Liver (tissue), 9 donors: ENCODE data around the gene MESD. TPM values are rescaled to one million over a fixed set of nuclear protein-coding genes. Genes with fewer than 3 reads are reported as not detected.

ENCODE experiments used
- DNase-seq: peaks from one replicate; pipeline ENCODE4 v3.0.0-alpha.2; 2017; ENCODE audit warnings: low spot score
- H3K27ac ChIP-seq, 2 donors: one replicate each; pipeline ENCODE4 v1.7.0; 2013; ENCODE audit warnings: inconsistent platforms in 2 of 2, low read length in 2 of 2, control low read depth in 1 of 2, low read depth in 1 of 2, mild to moderate bottlenecking in 1 of 2
- H3K27me3 ChIP-seq, 4 donors: one replicate each; pipeline versions ENCODE4 v1.6.1 to v1.7.0; 2013; ENCODE audit warnings: low read length in 3 of 4, inconsistent platforms in 1 of 4, mild to moderate bottlenecking in 1 of 4, moderate library complexity in 1 of 4; ENCODE audit not compliant: control insufficient read depth in 4 of 4, insufficient read depth in 4 of 4
- H3K36me3 ChIP-seq, 4 donors: one replicate each; pipeline versions ENCODE4 v1.6.1 to v1.7.0; 2013; ENCODE audit warnings: low read length in 3 of 4, mild to moderate bottlenecking in 3 of 4, low read depth in 1 of 4, moderate library complexity in 1 of 4; ENCODE audit not compliant: control insufficient read depth in 4 of 4, insufficient read depth in 3 of 4
- H3K4me1 ChIP-seq, 4 donors: one replicate each; pipeline versions ENCODE4 v1.6.1 to v1.7.0; 2013; ENCODE audit warnings: low read length in 3 of 4, mild to moderate bottlenecking in 3 of 4, moderate library complexity in 1 of 4; ENCODE audit not compliant: control insufficient read depth in 4 of 4, insufficient read depth in 4 of 4
- H3K4me3 ChIP-seq, 3 donors: one replicate each; pipeline versions ENCODE4 v1.6.1 to v1.7.0; 2013; ENCODE audit warnings: low read length in 3 of 3, control low read depth in 1 of 3, low read depth in 1 of 3, mild to moderate bottlenecking in 1 of 3
- H3K9ac ChIP-seq, 2 donors: one replicate each; pipeline ENCODE4 v1.7.0; 2013; ENCODE audit warnings: low read length in 2 of 2, mild to moderate bottlenecking in 2 of 2, moderate library complexity in 2 of 2, control low read depth in 1 of 2, low read depth in 1 of 2
- H3K9me3 ChIP-seq, 4 donors: one replicate each; pipeline versions ENCODE4 v1.6.1 to v1.7.0; 2013; ENCODE audit warnings: low read length in 3 of 4; ENCODE audit not compliant: control insufficient read depth in 4 of 4
- ATF3 ChIP-seq: IDR thresholded peaks from 2 replicates; pipeline ENCODE4 v1.6.1; 2016; ENCODE audit warnings: antibody characterized with exemption
- EGR1 ChIP-seq, 2 donors: IDR thresholded peaks; 2 replicates each; pipeline ENCODE4 v1.6.1; 2016 to 2018; ENCODE audit warnings: antibody characterized with exemption in 2 of 2, low read depth in 2 of 2
- FOXA1 ChIP-seq: IDR thresholded peaks from 2 replicates; pipeline ENCODE4 v1.6.1; 2016; ENCODE audit warnings: antibody characterized with exemption
- GABPA ChIP-seq, 2 donors: IDR thresholded peaks in 1 of 2; conservative IDR thresholded peaks in 1 of 2; 2 replicates each; pipeline ENCODE4 v1.6.1; 2016; ENCODE audit warnings: antibody characterized with exemption in 2 of 2, mild to moderate bottlenecking in 1 of 2, moderate library complexity in 1 of 2
- HNF4G ChIP-seq: IDR thresholded peaks from 2 replicates; pipeline ENCODE4 v1.6.1; 2016; ENCODE audit warnings: antibody characterized with exemption
- JUND ChIP-seq, 2 donors: IDR thresholded peaks; 2 replicates each; pipeline ENCODE4 v1.6.1; 2016; ENCODE audit warnings: antibody characterized with exemption in 2 of 2
- NR2F2 ChIP-seq: IDR thresholded peaks from 2 replicates; pipeline ENCODE4 v1.6.1; 2016; ENCODE audit warnings: antibody characterized with exemption
- RAD21 ChIP-seq, 2 donors: IDR thresholded peaks; 2 replicates each; pipeline ENCODE4 v1.6.1; 2016; ENCODE audit warnings: antibody characterized with exemption in 2 of 2, mild to moderate bottlenecking in 2 of 2
- RXRA ChIP-seq, 2 donors: IDR thresholded peaks; 2 replicates each; pipeline ENCODE4 v1.6.1; 2017 to 2018; ENCODE audit warnings: antibody characterized with exemption in 2 of 2, mild to moderate bottlenecking in 1 of 2
- SP1 ChIP-seq: IDR thresholded peaks from 2 replicates; pipeline ENCODE4 v1.6.1; 2018; ENCODE audit warnings: antibody characterized with exemption, mild to moderate bottlenecking
- TAF1 ChIP-seq: conservative IDR thresholded peaks from 2 replicates; pipeline ENCODE4 v1.6.1; 2016; ENCODE audit warnings: antibody characterized with exemption, mild to moderate bottlenecking
- YY1 ChIP-seq: IDR thresholded peaks from 2 replicates; pipeline ENCODE4 v1.6.1; 2016; ENCODE audit warnings: antibody characterized with exemption, mild to moderate bottlenecking
- ZBTB33 ChIP-seq: IDR thresholded peaks from 2 replicates; pipeline ENCODE4 v1.6.1; 2016; ENCODE audit warnings: antibody characterized with exemption
- WGBS: extraction: QIAGEN DNeasy Blood & Tissue Kit; methylation state at CpG from one replicate; pipeline ENCODE4 v1.1.7; 2013; 5-methylcytosine and 5-hydroxymethylcytosine counted together
- polyA plus RNA-seq, 2 donors: library from polyadenylated mRNA; stranded (reverse) in 1 of 2; unstranded in 1 of 2; fragments of 200-250 nt in 1 of 2; fragments of >200 nt in 1 of 2; fragmentation: Nextera tagmentation in 1 of 2; extraction: Ambion mirVana in 1 of 2; gene quantifications; one replicate each; pipeline versions ENCODE4 v1.2.1 to v1.2.3, GENCODE V29; 2013 to 2015
- total RNA-seq, 2 donors: library from RNA; depleted of rRNA; stranded (reverse); fragments of >200 nt; gene quantifications; one replicate each; pipeline ENCODE4 v1.2.3, GENCODE V29; 2014
- TF ChIP-seq, protein P1 (sequence below): IDR thresholded peaks from 2 replicates; pipeline ENCODE4 v1.6.1; 2016; ENCODE audit warnings: antibody characterized with exemption
- TF ChIP-seq, protein P2 (sequence below): fragments of 150-350 bp; IDR thresholded peaks from 2 replicates; pipeline ENCODE4 v1.5.1; 2017; ENCODE audit warnings: improper control_type of control experiment, low read depth, low read length; ENCODE audit not compliant: missing input control
- TF ChIP-seq, protein P3 (sequence below): IDR thresholded peaks from 2 replicates; pipeline ENCODE4 v1.6.1; 2016; ENCODE audit warnings: antibody characterized with exemption, mild to moderate bottlenecking
- donor health status: healthy.
- donor health status: healthy.
- donor health status: healthy.
- donor health status: healthy.
- donor health status: healthy.

The MESD gene
- total and polyA plus RNA-seq, 4 donors: 15.3 to 24.0 (median 17.0) TPM

DNA sequence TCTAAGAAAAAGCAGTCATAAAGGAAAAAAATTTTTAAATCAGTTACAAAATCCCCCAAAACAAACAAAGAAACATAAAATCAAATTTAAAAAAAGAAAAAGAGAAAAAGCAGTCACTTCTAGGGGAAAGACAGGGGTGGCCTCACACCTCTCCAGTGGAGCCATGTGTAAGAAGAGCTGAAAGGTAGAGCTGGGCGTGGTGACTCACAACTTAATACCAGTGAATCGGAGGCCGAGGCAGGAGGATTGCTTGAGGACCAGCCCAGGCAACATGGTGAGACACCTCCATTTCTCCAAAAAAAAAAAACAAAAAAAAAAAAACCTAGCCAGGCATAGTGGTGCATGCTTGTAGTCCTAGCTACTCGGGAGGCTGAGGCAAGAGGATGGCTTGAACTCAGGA lies 14.7 kb downstream of the MESD start:
- peaks cover 0 to 20% (median 16%) of the 10 kb centered on the region in 4 donors for H3K36me3 ChIP-seq
- no peak for DNase-seq
- TF ChIP-seq NR2F2: no peak
- no peak for TF ChIP-seq YY1
- H3K4me1 ChIP-seq: no peaks in the 10 kb centered on the region
- H3K27ac ChIP-seq: no peak overlapping the region
- WGBS: 99% methylated on average over 4 of the region's 4 CpGs
- H3K4me3 ChIP-seq: no peak overlapping the region
- no peak overlapping the region for H3K9ac ChIP-seq
- no peaks in the 10 kb centered on the region for H3K27me3 ChIP-seq
- H3K9me3 ChIP-seq: no peaks in the 10 kb centered on the region

- Histone ChIP-seq H3K27me3 (no peaks in the 10 kb centered on the region), H3K27ac (no peak overlapping the region), H3K4me1 (no peaks in the 10 kb centered on the region), H3K9ac (no peak overlapping the region), H3K4me3 (no peak overlapping the region), H3K9me3 (no peaks in the 10 kb centered on the region), H3K36me3 (peaks cover 4 to 24% (median 13%) of the 10 kb centered on the region in 4 donors)
- DNase-seq: no peak
- TF ChIP-seq NR2F2 (no peak), SP1 (no peak), EGR1 (IDR thresholded peaks at IDR 0.05; ENCODE audit: low read depth in 2 of 2) (no peak), FOXA1 (no peak)
- TF ChIP-seq, protein P1, sequence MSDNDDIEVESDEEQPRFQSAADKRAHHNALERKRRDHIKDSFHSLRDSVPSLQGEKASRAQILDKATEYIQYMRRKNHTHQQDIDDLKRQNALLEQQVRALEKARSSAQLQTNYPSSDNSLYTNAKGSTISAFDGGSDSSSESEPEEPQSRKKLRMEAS: no peak
- TF ChIP-seq, protein P2, sequence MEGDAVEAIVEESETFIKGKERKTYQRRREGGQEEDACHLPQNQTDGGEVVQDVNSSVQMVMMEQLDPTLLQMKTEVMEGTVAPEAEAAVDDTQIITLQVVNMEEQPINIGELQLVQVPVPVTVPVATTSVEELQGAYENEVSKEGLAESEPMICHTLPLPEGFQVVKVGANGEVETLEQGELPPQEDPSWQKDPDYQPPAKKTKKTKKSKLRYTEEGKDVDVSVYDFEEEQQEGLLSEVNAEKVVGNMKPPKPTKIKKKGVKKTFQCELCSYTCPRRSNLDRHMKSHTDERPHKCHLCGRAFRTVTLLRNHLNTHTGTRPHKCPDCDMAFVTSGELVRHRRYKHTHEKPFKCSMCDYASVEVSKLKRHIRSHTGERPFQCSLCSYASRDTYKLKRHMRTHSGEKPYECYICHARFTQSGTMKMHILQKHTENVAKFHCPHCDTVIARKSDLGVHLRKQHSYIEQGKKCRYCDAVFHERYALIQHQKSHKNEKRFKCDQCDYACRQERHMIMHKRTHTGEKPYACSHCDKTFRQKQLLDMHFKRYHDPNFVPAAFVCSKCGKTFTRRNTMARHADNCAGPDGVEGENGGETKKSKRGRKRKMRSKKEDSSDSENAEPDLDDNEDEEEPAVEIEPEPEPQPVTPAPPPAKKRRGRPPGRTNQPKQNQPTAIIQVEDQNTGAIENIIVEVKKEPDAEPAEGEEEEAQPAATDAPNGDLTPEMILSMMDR: no peak
- TF ChIP-seq, protein P3, sequence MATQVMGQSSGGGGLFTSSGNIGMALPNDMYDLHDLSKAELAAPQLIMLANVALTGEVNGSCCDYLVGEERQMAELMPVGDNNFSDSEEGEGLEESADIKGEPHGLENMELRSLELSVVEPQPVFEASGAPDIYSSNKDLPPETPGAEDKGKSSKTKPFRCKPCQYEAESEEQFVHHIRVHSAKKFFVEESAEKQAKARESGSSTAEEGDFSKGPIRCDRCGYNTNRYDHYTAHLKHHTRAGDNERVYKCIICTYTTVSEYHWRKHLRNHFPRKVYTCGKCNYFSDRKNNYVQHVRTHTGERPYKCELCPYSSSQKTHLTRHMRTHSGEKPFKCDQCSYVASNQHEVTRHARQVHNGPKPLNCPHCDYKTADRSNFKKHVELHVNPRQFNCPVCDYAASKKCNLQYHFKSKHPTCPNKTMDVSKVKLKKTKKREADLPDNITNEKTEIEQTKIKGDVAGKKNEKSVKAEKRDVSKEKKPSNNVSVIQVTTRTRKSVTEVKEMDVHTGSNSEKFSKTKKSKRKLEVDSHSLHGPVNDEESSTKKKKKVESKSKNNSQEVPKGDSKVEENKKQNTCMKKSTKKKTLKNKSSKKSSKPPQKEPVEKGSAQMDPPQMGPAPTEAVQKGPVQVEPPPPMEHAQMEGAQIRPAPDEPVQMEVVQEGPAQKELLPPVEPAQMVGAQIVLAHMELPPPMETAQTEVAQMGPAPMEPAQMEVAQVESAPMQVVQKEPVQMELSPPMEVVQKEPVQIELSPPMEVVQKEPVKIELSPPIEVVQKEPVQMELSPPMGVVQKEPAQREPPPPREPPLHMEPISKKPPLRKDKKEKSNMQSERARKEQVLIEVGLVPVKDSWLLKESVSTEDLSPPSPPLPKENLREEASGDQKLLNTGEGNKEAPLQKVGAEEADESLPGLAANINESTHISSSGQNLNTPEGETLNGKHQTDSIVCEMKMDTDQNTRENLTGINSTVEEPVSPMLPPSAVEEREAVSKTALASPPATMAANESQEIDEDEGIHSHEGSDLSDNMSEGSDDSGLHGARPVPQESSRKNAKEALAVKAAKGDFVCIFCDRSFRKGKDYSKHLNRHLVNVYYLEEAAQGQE: no peak
- WGBS: 88% methylated on average over 3 of the region's 3 CpGs
Measured at GRCh38 chr15:80972276-80972675, 17.3 kb downstream of the MESD start.

GRCh38 chr15:80971143-80971542 lies 18.5 kb downstream of the MESD start:
- no peak overlapping the region for H3K9ac ChIP-seq
- 90% methylated on average over 2 of the region's 2 CpGs for WGBS
- peaks cover 4 to 20% (median 11%) of the 10 kb centered on the region in 4 donors for H3K36me3 ChIP-seq
- DNase-seq: peak; percentile 6
- H3K27ac ChIP-seq: no peak overlapping the region
- H3K9me3 ChIP-seq: no peaks in the 10 kb centered on the region
- H3K27me3 ChIP-seq: no peaks in the 10 kb centered on the region
- TF ChIP-seq, protein P2: no peak
- no peak for TF ChIP-seq YY1
- no peak for TF ChIP-seq RXRA (IDR thresholded peaks at IDR 0.05)
- no peak for TF ChIP-seq JUND (IDR thresholded peaks at IDR 0.05)
- no peak for TF ChIP-seq ZBTB33
- no peak for TF ChIP-seq GABPA (IDR thresholded peaks at IDR 0.05 in 1 of 2, conservative IDR thresholded peaks at IDR 0.05 in 1 of 2)
- no peak for TF ChIP-seq SP1
- no peak for TF ChIP-seq ATF3
- TF ChIP-seq EGR1 (IDR thresholded peaks at IDR 0.05; ENCODE audit: low read depth in 2 of 2): no peak
- TF ChIP-seq FOXA1: no peak
- no peak for TF ChIP-seq TAF1
- TF ChIP-seq RAD21 (IDR thresholded peaks at IDR 0.05): no peak
- no peak for TF ChIP-seq HNF4G
- TF ChIP-seq, protein P1: no peak
- H3K4me3 ChIP-seq: no peak overlapping the region
- H3K4me1 ChIP-seq: no peaks in the 10 kb centered on the region
